GM20000 (cell line): ENCODE results near the gene DUS4L.

Source experiments
- DNase-seq: peaks from one replicate; pipeline ENCODE4 v3.0.0; 2012; ENCODE audit warnings: low spot score
- TF ChIP-seq, protein P1 (sequence below): IDR thresholded peaks from 2 replicates; pipeline ENCODE4 v1.5.1; 2012; ENCODE audit warnings: mild to moderate bottlenecking, control low read depth; ENCODE audit errors: extremely low read depth, missing control alignments

The DUS4L gene

DNA sequence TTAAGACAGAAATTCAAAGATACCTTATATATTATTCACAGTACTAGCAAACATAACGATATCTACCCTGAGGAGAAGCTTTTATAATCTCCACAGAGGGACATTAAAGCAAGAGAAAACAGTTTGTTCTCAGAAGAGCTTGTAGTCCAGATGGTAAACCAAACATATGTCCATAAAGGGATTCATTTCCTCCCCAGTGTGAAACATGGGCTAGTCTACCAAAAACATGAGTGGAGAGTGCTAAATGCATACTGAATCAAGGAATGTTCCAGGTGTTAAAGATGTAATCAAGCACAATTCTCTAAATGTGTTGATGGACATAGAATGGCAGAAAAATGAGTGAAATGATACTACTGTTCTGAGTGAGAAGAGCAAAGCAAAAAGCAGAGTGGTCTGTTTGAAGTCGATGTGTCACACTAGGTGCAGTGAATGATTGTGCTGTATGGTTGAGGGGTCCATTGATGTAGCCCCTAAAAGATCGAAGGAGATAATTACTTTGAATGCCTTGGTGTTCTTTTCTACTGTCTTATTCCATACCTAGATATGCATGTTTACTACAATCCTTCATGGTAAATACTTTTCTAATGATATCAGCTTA lies 41.5 kb downstream of the DUS4L start:
- TF ChIP-seq, protein P1, sequence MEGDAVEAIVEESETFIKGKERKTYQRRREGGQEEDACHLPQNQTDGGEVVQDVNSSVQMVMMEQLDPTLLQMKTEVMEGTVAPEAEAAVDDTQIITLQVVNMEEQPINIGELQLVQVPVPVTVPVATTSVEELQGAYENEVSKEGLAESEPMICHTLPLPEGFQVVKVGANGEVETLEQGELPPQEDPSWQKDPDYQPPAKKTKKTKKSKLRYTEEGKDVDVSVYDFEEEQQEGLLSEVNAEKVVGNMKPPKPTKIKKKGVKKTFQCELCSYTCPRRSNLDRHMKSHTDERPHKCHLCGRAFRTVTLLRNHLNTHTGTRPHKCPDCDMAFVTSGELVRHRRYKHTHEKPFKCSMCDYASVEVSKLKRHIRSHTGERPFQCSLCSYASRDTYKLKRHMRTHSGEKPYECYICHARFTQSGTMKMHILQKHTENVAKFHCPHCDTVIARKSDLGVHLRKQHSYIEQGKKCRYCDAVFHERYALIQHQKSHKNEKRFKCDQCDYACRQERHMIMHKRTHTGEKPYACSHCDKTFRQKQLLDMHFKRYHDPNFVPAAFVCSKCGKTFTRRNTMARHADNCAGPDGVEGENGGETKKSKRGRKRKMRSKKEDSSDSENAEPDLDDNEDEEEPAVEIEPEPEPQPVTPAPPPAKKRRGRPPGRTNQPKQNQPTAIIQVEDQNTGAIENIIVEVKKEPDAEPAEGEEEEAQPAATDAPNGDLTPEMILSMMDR = no peak
- no peak for DNase-seq

DNA sequence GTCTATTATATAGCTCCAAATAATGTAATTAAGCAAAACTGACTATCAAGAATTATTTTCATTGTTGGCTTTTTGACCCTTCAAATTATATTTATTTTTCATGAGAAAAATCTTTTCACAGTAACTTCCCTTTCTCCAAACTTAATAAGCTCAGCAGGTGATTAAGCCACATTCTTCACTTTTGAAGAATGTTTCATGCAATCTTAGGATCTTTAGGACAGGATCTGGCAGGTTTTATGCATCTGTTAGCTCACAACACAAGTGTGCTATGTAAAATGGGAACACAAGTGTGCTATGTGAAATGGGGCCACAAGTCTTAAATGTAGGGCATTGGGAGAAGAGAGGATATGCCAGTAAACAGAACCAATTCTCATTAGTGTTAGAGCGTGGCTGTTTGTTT lies 42.5 kb downstream of the DUS4L start:
- TF ChIP-seq, protein P1 = no peak
- DNase-seq = no peak

DNA sequence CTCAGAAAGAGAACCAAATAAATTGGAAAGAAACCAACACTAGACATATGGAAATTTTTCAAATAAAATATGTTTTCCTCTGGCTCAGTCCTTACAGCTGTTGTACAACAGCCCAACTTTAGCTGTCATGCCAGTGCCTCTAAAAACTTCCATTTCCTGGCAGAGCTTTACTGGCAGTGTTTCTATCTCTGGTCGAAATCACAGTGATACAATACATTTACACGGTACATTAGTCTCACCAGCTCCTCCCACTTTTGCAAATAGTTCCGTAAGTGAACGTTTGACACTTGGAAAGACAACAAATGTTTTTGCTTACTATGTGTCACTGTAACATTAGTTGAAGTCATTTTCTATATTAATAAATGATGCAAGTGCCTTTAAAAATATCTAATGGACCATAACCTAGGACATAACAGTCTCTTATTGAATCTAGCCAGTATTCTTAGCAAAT lies 46.1 kb downstream of the DUS4L start:
- DNase-seq = no peak
- TF ChIP-seq, protein P1 = no peak

DNA sequence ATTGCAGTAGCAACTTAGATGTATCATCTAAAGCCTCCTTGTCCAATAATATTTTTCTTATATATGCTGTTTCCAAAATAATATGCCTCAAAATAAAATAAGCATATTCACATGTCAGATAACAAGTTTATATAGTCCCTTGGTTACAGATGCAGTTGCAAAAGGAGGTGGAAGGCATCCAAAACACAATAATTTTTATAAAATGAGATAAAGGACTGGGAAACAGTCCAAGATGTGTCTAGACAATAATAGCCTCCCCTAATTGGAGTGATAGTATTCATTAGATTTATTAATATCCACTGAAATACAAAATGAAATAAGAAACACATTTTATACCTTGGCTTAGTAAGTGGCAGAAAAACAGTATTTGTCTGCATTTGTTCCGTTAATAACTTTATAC lies 46.6 kb downstream of the DUS4L start:
- TF ChIP-seq, protein P1 = no peak
- DNase-seq = no peak

DNA sequence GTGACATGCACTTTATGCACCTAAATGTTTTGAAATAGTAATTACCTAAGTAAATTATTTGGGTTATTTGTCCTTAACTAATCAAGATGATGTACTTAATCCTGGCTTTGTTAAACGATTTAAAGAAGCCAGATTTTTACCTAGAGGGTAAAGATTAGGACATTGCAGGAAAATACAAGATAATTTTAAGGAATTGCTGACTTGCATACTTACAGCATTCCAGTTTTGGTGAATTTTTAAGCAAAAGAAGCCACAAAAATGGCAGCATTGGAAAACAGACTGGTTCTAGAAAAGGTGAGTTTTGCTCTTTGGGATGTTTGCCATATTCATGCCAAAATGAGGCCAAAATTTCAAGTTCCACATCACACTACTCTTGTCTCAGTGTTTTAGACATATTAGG lies 49.7 kb downstream of the DUS4L start:
- TF ChIP-seq, protein P1 = no peak
- DNase-seq = no peak

DNA sequence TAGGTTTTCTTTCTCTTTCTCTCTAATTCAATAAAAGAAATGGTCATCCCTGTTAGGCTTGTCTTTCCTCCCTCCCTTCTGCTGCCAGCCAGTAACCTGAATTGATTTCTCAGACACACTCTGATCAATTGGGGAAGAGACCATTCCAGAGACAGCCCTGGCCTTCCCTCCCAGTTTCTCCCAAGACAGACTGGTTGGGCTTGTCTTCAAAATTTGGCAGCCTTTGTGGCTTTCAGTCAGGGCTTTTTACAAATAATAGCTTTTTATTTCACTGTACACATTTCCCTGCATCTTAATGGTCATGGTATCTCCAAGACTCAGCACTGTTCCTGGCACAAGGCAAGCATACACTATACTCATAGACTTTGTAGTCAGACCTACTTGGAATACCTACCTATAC lies 50.2 kb downstream of the DUS4L start:
- TF ChIP-seq, protein P1 = no peak
- no peak for DNase-seq

DNA sequence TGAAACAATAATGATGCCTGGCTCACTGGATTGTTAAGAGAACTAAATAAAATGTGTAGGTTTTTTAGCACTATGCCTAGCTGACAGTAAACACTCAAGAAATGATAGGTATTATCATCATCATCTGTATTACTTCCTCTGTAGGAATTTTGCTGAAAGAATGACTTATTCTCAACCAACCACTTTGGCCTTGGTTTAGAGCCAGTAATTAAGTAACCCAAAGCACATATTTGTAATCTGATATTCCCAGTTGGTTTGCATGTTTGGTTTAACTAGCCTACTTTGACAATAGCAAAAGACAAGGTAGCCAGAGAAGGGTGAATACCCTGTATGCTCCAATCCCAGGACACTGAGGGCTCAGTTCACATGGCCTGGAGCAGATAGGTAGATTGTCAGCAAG lies 50.7 kb downstream of the DUS4L start:
- TF ChIP-seq, protein P1 = no peak
- DNase-seq = no peak
